LNCAP (cell line): ENCODE data around the gene DNAH6.

Source experiments
- CTCF ChIP-seq: fragments of 450-650 bp; IDR thresholded peaks from 2 replicates; pipeline ENCODE4 v1.5.1; 2017; ENCODE audit warnings: mild to moderate bottlenecking

Gene DNAH6

GRCh38 chr2:84639751-84640150 is 123.5 kb downstream of the DNAH6 start:
- TF ChIP-seq CTCF, result no peak

GRCh38 chr2:84640411-84640810 is 124.1 kb downstream of the DNAH6 start:
- no peak for TF ChIP-seq CTCF

GRCh38 chr2:84641021-84641420 is 124.7 kb downstream of the DNAH6 start:
- no peak for TF ChIP-seq CTCF

GRCh38 chr2:84643991-84644390 is 127.7 kb downstream of the DNAH6 start:
- no peak for TF ChIP-seq CTCF

GRCh38 chr2:84646514-84646913 is 130.2 kb downstream of the DNAH6 start:
- TF ChIP-seq CTCF, result no peak

- no peak for TF ChIP-seq CTCF
Measured at GRCh38 chr2:84647267-84647666, 131.0 kb downstream of the DNAH6 start.

GRCh38 chr2:84649058-84649457 is 132.8 kb downstream of the DNAH6 start:
- no peak for TF ChIP-seq CTCF

- no peak for TF ChIP-seq CTCF
Measured at GRCh38 chr2:84649487-84650142, 133.3 kb downstream of the DNAH6 start.
